T-helper 17 cell (primary cell): Measurements from ENCODE around the gene CACNA2D3. TPM values are rescaled to one million over a fixed set of nuclear protein-coding genes. Genes with fewer than 3 reads are reported as not detected.

Experiments used
- ATAC-seq: fragments of 150-1000 bp; cut with Tn5 transposase; 2 replicates; pipeline ENCODE4 v1.10.0; 2021; ENCODE audit warnings: mild to moderate bottlenecking, moderate library complexity
- DNase-seq, 3 donors: peaks; one replicate each; pipeline versions ENCODE4 v3.0.0 to v3.0.0-alpha.2; 2020 to 2021
- H3K9me3 ChIP-seq: one replicate; pipeline ENCODE4 v1.7.0; 2013; ENCODE audit warnings: low read length, mild to moderate bottlenecking; ENCODE audit not compliant: control insufficient read depth, poor library complexity, severe bottlenecking
- H3K27ac Mint-ChIP-seq: one replicate; pipeline ENCODE4 v1.8.0; 2022; ENCODE audit warnings: mild to moderate bottlenecking, moderate library complexity, mixed read lengths
- H3K27me3 Mint-ChIP-seq: one replicate; pipeline ENCODE4 v1.8.0; 2022; ENCODE audit warnings: mixed read lengths
- H3K36me3 Mint-ChIP-seq: one replicate; pipeline ENCODE4 v1.8.0; 2022; ENCODE audit warnings: low read depth, mixed read lengths
- H3K4me1 Mint-ChIP-seq: one replicate; pipeline ENCODE4 v1.8.0; 2022; ENCODE audit warnings: mild to moderate bottlenecking, mixed read lengths
- H3K4me3 Mint-ChIP-seq: one replicate; pipeline ENCODE4 v1.8.0; 2022; ENCODE audit warnings: mild to moderate bottlenecking, moderate library complexity, mixed read lengths
- total RNA-seq, 4 donors: library from RNA in 2 of 4; stranded (reverse) in 2 of 4; gene quantifications; one replicate each; pipeline ENCODE4 v1.2.3 and lab custom pipeline; 2022 to 2026

Gene CACNA2D3
- total RNA-seq, 2 donors from 2014 or later: 0.08 TPM; not detected in 1

DNA sequence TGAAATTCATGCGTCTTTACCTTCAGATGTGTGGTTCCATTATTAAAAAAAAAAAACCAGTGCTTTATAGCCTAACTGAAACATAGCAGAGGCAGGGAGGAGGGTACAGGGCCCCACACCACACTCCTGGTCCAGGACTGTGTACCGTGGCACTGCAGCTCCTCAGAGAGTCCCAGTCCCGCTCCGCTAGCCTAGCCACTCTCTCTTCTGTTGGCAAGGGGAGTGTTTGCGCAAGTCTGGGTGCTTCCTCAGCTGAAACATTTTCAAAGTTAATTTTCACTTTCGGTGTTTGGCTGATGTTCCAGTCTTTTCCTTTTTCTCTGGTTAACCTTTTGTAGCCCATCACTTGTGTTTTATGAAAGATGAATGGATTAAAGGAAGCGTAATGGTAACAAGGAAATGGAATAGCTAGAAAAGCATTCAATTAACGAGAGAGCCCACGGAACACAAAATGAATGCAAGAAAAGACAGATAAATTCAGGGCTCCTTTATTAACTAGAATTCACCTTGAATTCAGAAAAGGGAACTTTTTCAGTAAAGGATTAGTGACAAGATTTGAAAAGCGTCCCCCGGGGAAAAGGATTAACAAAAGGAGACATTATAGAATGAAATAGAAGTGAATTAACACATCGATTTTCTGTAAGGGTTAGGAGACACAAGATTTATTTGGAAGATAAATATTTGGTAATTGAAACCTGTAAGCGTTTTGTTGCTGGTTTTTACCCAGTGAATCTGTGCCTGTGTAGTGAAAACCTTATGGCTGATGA lies 177.0 kb downstream of the CACNA2D3 start:
- no peaks in the 10 kb centered on the region for H3K27me3 Mint-ChIP-seq
- H3K36me3 Mint-ChIP-seq: no peaks in the 10 kb centered on the region
- no peak for ATAC-seq
- no peaks in the 10 kb centered on the region for H3K9me3 ChIP-seq
- H3K4me3 Mint-ChIP-seq: no peak overlapping the region
- DNase-seq: no peak
- no peak overlapping the region for H3K27ac Mint-ChIP-seq
- H3K4me1 Mint-ChIP-seq: no peaks in the 10 kb centered on the region

DNA sequence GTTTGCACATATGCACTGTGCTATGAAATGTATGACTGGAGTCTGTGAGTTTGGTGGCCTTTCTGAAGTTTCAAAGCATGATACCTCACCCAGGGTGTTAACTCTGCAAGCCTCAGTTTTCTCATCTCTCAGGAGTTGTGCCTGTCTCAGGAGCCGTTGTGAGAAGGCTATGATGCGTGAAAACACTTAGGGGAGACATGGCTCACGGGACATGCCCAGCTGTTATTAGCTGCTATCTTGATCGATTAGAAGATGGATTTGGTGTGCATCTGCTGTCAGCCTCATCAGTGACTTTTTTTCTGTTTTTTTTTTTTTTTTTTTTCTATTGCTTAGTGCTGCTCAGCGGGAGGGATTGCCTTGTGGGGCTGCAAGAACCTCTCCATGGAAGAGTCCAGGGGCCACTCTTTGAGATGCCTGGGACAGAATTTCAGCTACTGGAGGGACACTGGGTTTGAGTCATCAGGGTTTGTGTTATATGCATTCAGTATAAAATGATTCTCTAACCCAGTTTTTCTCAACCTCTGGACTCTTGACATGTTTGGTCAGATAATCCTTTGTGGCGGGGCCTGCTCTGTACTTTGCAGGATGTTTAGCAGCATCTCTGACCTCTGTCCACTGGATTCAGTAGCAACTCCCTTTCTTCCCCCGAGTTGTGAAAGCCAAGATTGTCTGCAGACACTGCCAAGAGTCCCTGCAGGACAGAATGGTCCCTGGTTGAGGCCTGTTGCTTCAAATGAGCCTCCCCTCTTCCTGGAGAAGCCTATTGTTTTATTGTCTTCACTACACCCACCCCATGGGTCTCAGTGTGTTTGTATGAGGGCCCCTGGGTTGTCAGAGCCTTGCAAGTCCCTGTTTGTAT lies 181.4 kb downstream of the CACNA2D3 start:
- Mint-ChIP-seq H3K36me3 (no peaks in the 10 kb centered on the region), H3K27me3 (peaks cover 14% of the 10 kb centered on the region), H3K4me3 (no peak overlapping the region), H3K4me1 (no peaks in the 10 kb centered on the region), H3K27ac (no peak overlapping the region)
- no peaks in the 10 kb centered on the region for H3K9me3 ChIP-seq
- ATAC-seq (no peak), DNase-seq (no peak)

DNA sequence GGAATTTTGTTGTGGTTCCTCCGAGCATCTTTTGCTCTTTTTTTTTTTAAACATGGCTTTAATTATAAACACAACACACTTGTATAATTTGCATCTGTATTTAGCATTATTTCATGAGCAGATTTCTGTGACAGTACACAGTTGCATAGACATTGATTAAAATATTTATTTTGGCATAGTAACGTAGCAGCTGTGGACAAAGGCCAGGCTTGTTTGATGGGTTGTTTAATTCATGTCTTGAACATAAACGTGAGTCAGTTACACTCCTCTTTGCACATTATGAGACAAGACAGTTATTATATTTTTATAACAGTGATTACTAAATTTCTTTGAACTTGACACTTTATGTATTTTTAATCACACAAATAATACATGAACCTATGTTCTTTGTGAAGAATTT lies 182.5 kb downstream of the CACNA2D3 start:
- no peak overlapping the region for H3K27ac Mint-ChIP-seq
- DNase-seq (no peak), ATAC-seq (no peak)
- no peak overlapping the region for H3K4me3 Mint-ChIP-seq
- H3K27me3 Mint-ChIP-seq: peaks cover 14% of the 10 kb centered on the region
- H3K9me3 ChIP-seq: no peaks in the 10 kb centered on the region
- no peaks in the 10 kb centered on the region for H3K36me3 Mint-ChIP-seq
- no peaks in the 10 kb centered on the region for H3K4me1 Mint-ChIP-seq

DNA sequence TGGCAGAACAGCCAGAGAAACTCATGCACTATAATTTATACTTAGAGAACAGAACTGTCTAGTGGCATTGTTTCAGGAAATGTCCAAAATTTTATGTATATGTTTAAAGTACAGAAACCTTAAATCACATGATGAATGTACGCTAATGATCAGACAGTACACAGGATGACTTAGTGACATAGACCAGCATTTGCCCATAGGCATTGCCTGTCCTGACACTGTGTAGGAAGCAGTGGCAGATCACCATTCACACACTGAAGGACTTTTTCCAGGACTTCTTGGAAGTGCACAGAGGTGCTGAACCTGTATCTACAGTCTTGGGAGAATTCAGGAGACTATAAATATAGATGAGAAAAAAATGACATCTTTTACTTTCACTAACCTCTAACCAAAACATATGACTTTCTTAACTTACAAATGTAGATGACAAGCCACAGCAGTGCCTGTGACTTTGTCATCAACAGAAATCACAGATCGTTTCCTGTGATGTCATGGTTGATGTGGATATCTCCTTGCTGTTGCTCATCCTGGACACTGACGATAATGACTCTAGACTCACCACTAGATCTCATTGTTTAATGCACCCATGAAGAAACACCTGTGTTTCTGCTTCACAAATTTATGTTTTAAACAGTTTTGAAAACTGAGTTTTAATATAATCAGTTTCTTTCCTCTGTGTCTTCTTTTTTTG lies 183.2 kb downstream of the CACNA2D3 start:
- H3K4me3 Mint-ChIP-seq: no peak overlapping the region
- peaks cover 14% of the 10 kb centered on the region for H3K27me3 Mint-ChIP-seq
- no peak overlapping the region for H3K27ac Mint-ChIP-seq
- no peak for DNase-seq
- no peaks in the 10 kb centered on the region for H3K36me3 Mint-ChIP-seq
- no peak for ATAC-seq
- H3K4me1 Mint-ChIP-seq: no peaks in the 10 kb centered on the region
- H3K9me3 ChIP-seq: no peaks in the 10 kb centered on the region

DNA sequence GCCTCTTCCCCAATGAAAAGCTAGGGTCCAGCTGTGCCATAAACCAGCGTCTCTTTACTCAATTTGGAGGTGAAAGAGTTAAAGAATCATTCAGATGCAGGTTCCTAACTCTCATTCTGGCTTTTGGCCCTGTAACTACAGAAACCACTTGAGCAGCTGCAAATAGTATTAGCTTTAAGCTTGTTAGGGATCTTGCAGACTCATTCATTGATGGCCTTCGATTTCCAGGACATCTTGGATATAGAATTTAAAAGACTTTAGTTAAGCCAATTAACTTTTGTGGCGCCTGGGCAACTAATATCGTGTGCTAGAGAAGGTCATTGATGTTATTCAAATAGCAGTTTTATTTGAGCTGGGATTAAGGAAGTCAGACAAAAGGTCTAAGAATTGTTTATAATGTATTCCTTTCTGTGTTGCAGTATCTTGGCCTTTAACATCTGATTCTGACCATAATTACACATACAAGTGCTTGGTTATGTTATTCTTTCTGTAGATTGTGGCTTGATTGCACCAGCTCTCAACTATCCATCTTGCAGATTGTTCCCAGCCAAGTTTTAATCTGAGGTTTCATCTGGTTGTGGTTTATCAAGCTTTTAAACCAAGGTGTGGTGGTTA lies 185.3 kb downstream of the CACNA2D3 start:
- ATAC-seq: no peak
- Mint-ChIP-seq H3K27me3 (peaks cover 14% of the 10 kb centered on the region), H3K27ac (no peak overlapping the region), H3K4me1 (no peaks in the 10 kb centered on the region), H3K36me3 (no peaks in the 10 kb centered on the region), H3K4me3 (no peak overlapping the region)
- DNase-seq: no peak
- H3K9me3 ChIP-seq: no peaks in the 10 kb centered on the region

DNA sequence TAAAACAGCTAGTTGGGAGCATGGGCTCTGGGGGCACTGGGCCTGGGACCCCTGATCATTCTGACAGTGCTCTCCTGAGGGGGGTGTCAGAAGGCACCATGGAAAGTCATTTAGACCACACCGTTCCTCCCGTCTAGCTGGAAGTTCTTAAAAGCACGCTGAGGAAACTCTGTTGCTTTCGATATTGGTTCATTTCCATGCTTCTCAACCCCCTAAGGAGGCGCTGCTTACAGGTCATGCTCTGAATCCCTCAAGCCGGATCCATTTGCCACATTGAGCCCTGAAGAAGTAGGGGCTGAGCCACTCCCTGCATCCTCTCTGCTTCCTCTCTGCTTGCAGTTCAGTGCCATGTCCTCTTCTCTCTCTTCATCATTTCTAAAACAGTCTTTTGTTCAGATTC lies 187.2 kb downstream of the CACNA2D3 start:
- no peaks in the 10 kb centered on the region for H3K36me3 Mint-ChIP-seq
- no peaks in the 10 kb centered on the region for H3K9me3 ChIP-seq
- ATAC-seq (no peak), DNase-seq (no peak)
- no peak overlapping the region for H3K4me3 Mint-ChIP-seq
- no peaks in the 10 kb centered on the region for H3K4me1 Mint-ChIP-seq
- peaks cover 14% of the 10 kb centered on the region for H3K27me3 Mint-ChIP-seq
- no peak overlapping the region for H3K27ac Mint-ChIP-seq

DNA sequence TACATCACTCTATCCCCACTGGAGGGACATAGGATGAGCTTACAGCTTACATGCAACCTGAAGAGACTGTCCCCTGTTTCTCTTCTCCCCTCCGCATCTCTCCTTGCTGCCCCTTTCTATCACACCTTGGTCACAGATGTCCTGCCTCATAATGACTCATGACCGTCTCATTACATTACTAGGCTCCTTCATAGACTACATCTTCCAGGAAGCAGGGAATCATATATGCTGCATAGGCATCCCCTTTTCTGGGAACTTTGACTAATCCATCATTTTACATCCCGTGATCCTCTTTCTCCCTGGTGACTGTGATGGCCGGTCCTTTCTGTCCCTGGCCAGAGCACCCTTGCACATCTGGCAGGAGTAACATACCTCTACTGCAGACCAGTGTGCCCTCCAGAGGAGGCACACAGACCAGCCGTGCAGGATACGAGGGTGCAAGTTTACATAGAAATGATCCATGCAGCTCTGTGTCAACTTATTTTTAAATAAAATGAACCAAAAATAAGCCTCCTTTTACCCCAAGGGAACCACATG lies 188.9 kb downstream of the CACNA2D3 start:
- Mint-ChIP-seq H3K36me3 (no peaks in the 10 kb centered on the region), H3K4me1 (no peaks in the 10 kb centered on the region), H3K27ac (no peak overlapping the region), H3K27me3 (peaks cover 9% of the 10 kb centered on the region), H3K4me3 (no peak overlapping the region)
- H3K9me3 ChIP-seq: no peaks in the 10 kb centered on the region
- DNase-seq: no peak
- no peak for ATAC-seq

DNA sequence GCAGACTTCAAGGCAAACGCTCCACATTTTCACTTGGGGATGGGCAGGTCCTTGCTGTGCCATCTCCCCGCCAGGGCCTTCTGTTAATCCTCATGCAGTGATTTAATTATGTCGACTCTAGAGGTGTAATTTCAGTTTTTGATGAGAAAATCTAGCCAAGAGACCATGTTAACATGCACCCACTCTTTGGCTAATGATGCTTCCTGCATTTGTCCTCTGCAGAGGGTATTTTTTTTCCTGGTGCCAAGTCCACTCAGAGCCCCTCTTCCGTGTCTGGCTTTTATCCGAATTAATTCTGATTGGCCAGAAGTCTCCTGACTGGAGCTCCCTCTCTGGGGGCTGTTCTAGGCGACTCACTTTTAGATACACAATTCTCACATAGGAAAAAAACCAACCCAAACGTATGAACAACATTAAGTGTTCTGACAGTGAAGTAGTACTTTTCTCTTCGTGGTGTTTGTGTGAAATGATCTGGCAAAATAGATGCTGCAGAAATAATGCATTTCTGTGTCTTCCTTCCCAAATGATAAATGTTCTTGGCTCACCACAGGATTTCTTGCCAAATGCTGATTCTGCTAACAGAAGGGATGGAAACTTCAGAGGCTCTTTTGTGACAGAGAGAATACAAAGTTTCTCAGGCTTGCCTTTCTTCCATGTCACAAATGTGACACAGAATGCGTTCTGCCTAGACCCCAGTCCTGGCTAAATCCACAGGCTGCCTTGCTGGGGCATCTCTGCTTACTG lies 190.0 kb downstream of the CACNA2D3 start:
- DNase-seq: no peak
- H3K27ac Mint-ChIP-seq: no peak overlapping the region
- H3K27me3 Mint-ChIP-seq: peaks cover 4% of the 10 kb centered on the region
- no peaks in the 10 kb centered on the region for H3K9me3 ChIP-seq
- no peaks in the 10 kb centered on the region for H3K4me1 Mint-ChIP-seq
- no peak for ATAC-seq
- no peak overlapping the region for H3K4me3 Mint-ChIP-seq
- H3K36me3 Mint-ChIP-seq: no peaks in the 10 kb centered on the region

DNA sequence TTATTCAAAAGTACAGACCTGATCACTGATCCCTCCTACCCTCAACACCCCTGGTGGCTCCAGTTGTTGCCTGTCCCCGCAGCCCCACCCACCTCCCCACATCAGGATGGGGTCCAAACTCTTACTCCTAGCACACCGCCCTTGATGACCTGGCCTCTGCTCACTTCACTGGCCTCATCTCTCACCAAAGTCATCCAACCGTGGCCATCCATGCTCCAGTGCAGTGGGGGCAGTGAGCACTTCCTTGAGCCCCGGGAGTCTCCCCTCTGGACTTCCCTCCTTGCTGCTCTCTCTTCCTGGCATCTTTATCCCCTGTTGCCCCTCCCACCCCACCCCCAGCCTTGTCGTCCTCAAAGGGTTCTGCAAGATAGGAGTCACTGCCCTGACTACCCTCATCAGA lies 191.1 kb downstream of the CACNA2D3 start:
- Mint-ChIP-seq H3K36me3 (no peaks in the 10 kb centered on the region), H3K4me1 (no peaks in the 10 kb centered on the region), H3K27ac (no peak overlapping the region), H3K4me3 (no peak overlapping the region), H3K27me3 (no peaks in the 10 kb centered on the region)
- no peaks in the 10 kb centered on the region for H3K9me3 ChIP-seq
- DNase-seq (no peak), ATAC-seq (no peak)

DNA sequence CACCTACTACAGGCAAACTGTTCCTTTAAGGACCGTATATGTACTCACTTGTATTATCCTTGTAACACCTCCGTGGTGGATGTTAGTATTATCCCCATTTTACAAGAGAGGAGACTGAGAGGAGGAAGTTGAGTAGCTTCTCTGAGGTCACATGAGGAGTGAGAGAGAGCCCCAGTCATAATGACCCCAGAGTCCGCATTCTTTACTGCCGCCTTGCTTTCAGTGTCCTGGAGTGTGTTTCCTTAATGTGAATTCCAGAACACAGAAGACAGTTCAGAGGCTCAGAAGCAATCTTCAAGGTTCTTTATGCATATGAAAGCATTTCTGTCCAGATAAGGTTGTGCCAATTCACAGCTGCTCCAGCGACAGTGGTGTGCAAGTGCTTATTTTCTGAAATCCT lies 199.2 kb downstream of the CACNA2D3 start:
- no peaks in the 10 kb centered on the region for H3K9me3 ChIP-seq
- ATAC-seq (no peak), DNase-seq (no peak)
- no peaks in the 10 kb centered on the region for H3K36me3 Mint-ChIP-seq
- H3K4me3 Mint-ChIP-seq: no peak overlapping the region
- H3K4me1 Mint-ChIP-seq: no peaks in the 10 kb centered on the region
- no peaks in the 10 kb centered on the region for H3K27me3 Mint-ChIP-seq
- no peak overlapping the region for H3K27ac Mint-ChIP-seq

DNA sequence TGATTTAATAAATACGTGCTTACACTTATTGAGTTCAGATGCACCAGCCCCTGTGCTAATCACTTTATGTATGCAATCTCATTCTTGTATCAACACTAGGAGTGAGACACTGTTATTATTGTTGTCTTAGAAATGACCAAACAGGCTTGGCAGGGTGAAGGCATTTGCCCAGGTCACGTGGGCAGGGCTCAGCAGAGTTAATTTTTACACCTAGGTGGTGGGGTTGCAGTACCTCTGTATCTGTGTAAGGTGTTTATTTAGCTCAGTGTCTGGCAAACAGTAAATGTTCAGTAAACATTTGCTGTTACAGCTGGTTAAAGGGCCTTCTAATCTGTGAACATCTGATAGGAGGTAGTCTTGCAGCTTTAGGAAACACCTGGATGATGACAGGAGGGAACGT lies 200.0 kb downstream of the CACNA2D3 start:
- Mint-ChIP-seq H3K4me1 (no peaks in the 10 kb centered on the region), H3K27ac (no peak overlapping the region)

DNA sequence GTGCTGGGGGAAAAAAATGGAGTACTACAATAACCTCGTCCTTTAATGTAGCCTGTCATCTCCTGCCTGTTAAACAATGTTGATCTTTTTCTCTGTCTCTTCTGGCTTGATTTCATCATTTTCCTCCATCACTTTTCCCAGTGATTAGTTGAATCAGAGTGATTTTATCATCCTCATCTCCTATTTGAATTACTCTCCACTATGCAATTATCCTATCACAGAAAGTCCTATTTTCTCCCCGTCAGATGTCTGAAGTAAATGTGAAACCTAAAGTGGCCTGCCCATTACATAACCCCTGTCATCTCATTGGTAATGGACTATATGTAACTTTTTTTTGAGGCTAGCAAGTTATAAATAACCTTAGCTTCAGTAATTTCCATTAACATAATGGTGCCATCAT lies 201.8 kb downstream of the CACNA2D3 start:
- Mint-ChIP-seq H3K27me3 (no peaks in the 10 kb centered on the region), H3K36me3 (no peaks in the 10 kb centered on the region), H3K27ac (no peak overlapping the region), H3K4me3 (no peak overlapping the region), H3K4me1 (no peaks in the 10 kb centered on the region)
- H3K9me3 ChIP-seq: no peaks in the 10 kb centered on the region
- DNase-seq: no peak
- ATAC-seq: no peak

More for the DNA sequence above, 200.0 kb downstream of the CACNA2D3 start:
- Mint-ChIP-seq H3K36me3 (no peaks in the 10 kb centered on the region), H3K27me3 (no peaks in the 10 kb centered on the region), H3K4me3 (no peak overlapping the region)
- DNase-seq (no peak), ATAC-seq (no peak)
- no peaks in the 10 kb centered on the region for H3K9me3 ChIP-seq
